Activated CD4-positive, alpha-beta T cell treated with anti-CD3 and anti-CD28 coated beads, Interleukin-2, amount 50 U/mL, for 1 hour (primary cell): ENCODE measurements around the gene AHSA1.

Source experiments
- DNase-seq: peaks from one replicate; pipeline ENCODE4 v3.0.0-alpha.2; 2020

AHSA1 gene

GRCh38 chr14:77474479-77475177 lies 16.7 kb downstream of the AHSA1 start:
- no peak for DNase-seq

GRCh38 chr14:77475432-77476115 lies 17.7 kb downstream of the AHSA1 start:
- DNase-seq = no peak

GRCh38 chr14:77478029-77478428 lies 20.1 kb downstream of the AHSA1 start:
- DNase-seq = no peak

GRCh38 chr14:77478796-77479195 lies 20.9 kb downstream of the AHSA1 start:
- DNase-seq = no peak

GRCh38 chr14:77482422-77482821 lies 24.5 kb downstream of the AHSA1 start:
- DNase-seq = no peak

- DNase-seq = no peak
Observed at GRCh38 chr14:77485256-77485655, 27.4 kb downstream of the AHSA1 start.

- no peak for DNase-seq
Observed at GRCh38 chr14:77485901-77486678, 28.2 kb downstream of the AHSA1 start.

- no peak for DNase-seq
Observed at GRCh38 chr14:77488558-77488957, 30.7 kb downstream of the AHSA1 start.

- no peak for DNase-seq
Observed at GRCh38 chr14:77489041-77489440, 31.1 kb downstream of the AHSA1 start.

GRCh38 chr14:77490347-77490986 lies 32.6 kb downstream of the AHSA1 start:
- no peak for DNase-seq

GRCh38 chr14:77491056-77491455 lies 33.2 kb downstream of the AHSA1 start:
- DNase-seq = no peak

- DNase-seq = no peak
Observed at GRCh38 chr14:77495334-77495733, 37.4 kb downstream of the AHSA1 start.

- peak; percentile 36 for DNase-seq
Observed at GRCh38 chr14:77498120-77498979, 40.5 kb downstream of the AHSA1 start, which contains the start of gene ISM2. ISM2 (minus strand) TSS chr14:77498816; CDS start chr14:77498793, 23 bp downstream.

- no peak for DNase-seq
Observed at GRCh38 chr14:77498984-77499527, 41.2 kb downstream of the AHSA1 start.

- no peak for DNase-seq
Observed at GRCh38 chr14:77502109-77502782, 44.4 kb downstream of the AHSA1 start.

GRCh38 chr14:77503138-77503537 lies 45.2 kb downstream of the AHSA1 start:
- no peak for DNase-seq

GRCh38 chr14:77505031-77505430 lies 47.1 kb downstream of the AHSA1 start:
- DNase-seq = no peak

- no peak for DNase-seq
Observed at GRCh38 chr14:77507762-77508161, 49.9 kb downstream of the AHSA1 start.

- DNase-seq = no peak
Observed at GRCh38 chr14:77508249-77508648, 50.4 kb downstream of the AHSA1 start.

- DNase-seq = no peak
Observed at GRCh38 chr14:77508876-77509275, 51.0 kb downstream of the AHSA1 start.

GRCh38 chr14:77509366-77509765 lies 51.5 kb downstream of the AHSA1 start:
- no peak for DNase-seq
